Suprapubic skin (tissue), 3 donors: ENCODE measurements around the gene RUSF1.

Source experiments
- CTCF ChIP-seq, 2 donors: fragments of 200-600 bp in 1 of 2; fragments of 450-650 bp in 1 of 2; sonication (generic) in 1 of 2; IDR thresholded peaks; one replicate each; pipeline ENCODE4 v1.5.1; 2016 to 2019; ENCODE audit warnings: antibody characterized with exemption in 2 of 2, mild to moderate bottlenecking in 1 of 2, moderate library complexity in 1 of 2
- POLR2AphosphoS5 ChIP-seq, 3 donors: sonication (generic); formaldehyde crosslinking; IDR thresholded peaks; one replicate each; pipeline ENCODE4 v1.6.1; 2017; ENCODE audit warnings: antibody characterized with exemption in 3 of 3

- no peak for TF ChIP-seq CTCF (IDR thresholded peaks at IDR 0.05)
- no peak for TF ChIP-seq POLR2AphosphoS5 (IDR thresholded peaks at IDR 0.05)
Observed at GRCh38 chr16:31519759-31520431, 11.7 kb upstream of the RUSF1 start.
